ENCODE measurements around the gene PRIM2.
"Not testable (repeated sequence)": the region's sequence is repeated elsewhere in the genome, so short reads cannot be mapped to it uniquely, and the experiment has no call there.

DNA sequence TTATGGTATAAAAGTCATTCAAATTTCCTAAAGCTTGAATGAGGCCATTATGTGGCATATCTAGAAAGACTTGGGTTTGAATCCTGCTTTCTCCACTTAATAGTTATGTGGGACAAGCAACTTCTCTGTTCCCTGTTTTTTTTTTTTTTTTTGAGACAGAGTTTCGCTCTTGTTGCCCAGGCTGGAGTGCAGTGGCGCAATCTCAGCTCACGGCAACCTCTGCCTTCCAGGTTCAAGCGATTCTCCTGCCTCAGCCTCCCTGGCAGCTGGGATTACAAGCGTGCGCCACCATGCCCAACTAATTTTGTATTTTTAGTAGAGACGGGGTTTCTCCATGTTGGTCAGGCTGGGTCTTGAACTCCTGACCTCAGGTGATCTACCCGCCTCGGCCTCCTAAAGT is 116.4 kb downstream of the PRIM2 start:
- not testable (repeated sequence) for TF ChIP-seq CTCF, POLR2A (IDR thresholded peaks at IDR 0.05)
